Measurements from ENCODE around the gene CALML3.

GRCh38 chr10:5480162-5480941 is 44.4 kb upstream of the CALML3 start:
- no peak for TF ChIP-seq POLR2A (IDR thresholded peaks at IDR 0.05)
- TF ChIP-seq CTCF (IDR thresholded peaks at IDR 0.05 in 8 of 11, conservative IDR thresholded peaks at IDR 0.05 in 3 of 11) = no peak
- TF ChIP-seq POLR2AphosphoS5 (IDR thresholded peaks at IDR 0.05) = no peak

Measured in spleen (tissue), 7 donors.